Stimulated activated CD4-positive, alpha-beta T cell treated with anti-CD3 and anti-CD28 coated beads, Interleukin-1b, Interleukin-23, amount 100 ng/mL, for 24 hours (primary cell): ENCODE results near the gene COL1A1.

ENCODE experiments used
- DNase-seq, 4 experiments: peaks; one replicate each; pipeline ENCODE4 v3.0.0-alpha.2; 2020; ENCODE audit warnings: low read depth in 4 of 4, low spot score in 1 of 4

COL1A1 gene

DNA sequence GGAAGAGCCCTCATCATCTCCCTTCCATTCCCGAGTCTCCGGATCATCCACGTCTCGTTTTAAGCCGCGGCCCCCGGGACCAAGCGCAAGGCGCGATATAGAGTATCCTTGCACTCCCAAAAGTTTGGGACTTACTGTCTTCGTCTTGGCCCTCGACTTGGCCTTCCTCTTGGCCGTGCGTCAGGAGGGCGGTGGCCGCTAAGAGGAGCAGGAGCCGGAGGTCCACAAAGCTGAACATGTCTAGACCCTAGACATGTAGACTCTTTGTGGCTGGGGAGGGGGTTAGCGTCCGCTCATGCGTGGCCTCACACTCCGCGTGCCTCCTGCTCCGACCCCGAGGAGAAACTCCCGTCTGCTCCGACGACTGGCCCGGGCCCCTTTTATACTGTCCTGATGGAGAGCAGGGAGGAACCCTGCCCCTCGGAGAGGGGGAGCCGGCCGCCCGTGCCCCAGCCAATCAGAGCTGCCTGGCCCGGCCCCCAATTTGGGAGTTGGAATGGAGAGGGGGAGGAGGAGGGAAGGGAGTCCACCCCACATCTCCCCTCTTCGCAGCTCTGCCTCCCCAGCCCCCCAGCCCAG, at the start of gene COL1A1:
TSS of gene COL1A1 (minus strand) at position 356 of the 579 bp plus-strand sequence. CDS start at position 238, 118 bp downstream.
- no peak for DNase-seq

DNA sequence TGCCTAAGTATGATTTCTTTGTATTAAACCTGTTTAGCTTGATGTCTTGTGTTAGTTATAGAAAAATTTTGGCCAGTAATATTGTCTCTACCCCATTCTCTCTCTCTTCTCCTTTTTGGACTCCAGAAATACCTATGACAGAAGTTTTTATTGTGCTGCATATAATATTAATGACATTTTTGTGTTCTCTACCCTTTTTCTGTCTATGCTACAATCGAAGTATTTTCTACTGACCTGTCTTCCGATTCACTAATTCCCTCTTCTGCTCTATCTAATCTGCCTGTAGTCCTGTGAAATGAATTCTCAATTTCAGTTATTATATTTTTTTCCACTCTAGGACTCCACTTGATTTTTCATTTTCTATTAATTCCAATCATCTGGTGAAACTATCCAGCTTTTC, 46.8 kb upstream of the COL1A1 start:
- no peak for DNase-seq

DNA sequence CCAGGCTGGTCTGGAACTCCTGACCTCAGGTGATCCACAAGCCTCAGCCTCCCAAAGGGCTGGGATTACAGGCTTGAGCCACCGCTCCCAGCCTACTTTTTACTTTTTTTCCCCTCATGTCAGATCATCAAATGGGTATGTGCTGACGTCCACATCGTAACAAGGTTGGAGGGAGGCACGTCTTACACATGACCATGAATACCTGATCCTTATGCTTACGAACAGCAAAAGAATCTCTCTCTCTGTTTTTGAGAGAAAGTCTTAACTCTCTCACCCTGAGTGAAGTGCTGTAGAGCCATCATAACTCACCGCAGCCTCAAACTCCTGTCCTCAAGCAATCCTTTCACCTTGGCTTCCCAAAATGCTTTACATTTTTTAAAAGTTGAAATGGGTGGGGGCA, 43.3 kb upstream of the COL1A1 start:
- DNase-seq = no peak

DNA sequence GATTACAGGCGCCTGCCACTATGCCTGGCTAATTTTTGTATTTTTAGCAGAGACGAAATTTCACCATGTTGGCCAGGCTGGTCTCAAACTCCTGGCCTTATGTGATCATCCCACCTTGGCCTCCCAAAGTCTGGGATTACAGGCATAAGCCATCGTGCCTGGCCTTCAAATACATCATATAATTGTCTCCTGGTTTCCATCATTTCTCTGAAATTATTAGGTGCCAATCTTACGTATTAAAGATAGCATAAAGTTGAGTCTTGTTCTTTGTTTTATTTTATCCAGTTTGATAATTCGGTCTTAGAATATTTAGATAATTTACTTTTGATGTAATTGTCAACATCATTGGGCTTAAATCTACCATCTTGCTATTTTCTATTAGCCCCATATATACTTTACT, 40.0 kb upstream of the COL1A1 start:
- no peak for DNase-seq

DNA sequence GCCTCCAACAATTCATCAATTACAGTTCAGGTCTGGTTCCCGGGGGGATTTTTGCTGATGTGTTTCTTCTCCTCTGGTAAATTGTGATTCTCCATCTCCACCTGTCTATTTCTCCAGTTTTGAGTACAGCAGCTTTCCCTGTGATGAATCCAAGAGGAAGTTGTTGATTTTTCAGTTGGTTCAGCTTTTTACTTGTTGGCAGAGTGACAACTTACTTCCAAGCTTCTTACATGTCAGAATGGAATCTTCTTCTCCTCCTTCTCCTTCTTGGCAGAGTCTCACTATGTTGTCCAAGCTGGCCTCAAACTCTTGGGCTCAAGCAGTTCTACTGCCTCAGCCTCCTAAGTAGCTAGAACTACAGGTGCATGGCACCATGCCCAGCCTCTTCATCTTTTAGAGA, 39.4 kb upstream of the COL1A1 start:
- DNase-seq = no peak

DNA sequence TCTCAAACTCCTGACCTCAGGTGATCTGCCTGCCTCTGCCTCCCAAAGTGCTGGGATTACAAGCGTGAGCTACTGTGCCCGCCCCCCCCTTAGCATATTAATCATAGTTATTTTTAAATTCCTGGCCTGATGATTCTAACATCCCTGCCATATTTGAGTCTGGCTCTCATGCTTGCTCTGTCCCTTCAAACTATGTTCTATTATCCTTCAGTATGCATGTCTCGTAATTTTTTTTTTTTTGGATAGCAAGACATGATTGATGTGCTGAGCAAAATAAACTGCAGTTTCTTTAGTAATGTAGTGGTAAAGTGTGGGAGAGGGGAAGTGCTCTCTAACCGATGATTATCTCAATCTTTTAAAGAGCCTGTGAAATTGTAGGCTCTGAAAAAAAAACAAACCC, 38.5 kb upstream of the COL1A1 start:
- no peak for DNase-seq

DNA sequence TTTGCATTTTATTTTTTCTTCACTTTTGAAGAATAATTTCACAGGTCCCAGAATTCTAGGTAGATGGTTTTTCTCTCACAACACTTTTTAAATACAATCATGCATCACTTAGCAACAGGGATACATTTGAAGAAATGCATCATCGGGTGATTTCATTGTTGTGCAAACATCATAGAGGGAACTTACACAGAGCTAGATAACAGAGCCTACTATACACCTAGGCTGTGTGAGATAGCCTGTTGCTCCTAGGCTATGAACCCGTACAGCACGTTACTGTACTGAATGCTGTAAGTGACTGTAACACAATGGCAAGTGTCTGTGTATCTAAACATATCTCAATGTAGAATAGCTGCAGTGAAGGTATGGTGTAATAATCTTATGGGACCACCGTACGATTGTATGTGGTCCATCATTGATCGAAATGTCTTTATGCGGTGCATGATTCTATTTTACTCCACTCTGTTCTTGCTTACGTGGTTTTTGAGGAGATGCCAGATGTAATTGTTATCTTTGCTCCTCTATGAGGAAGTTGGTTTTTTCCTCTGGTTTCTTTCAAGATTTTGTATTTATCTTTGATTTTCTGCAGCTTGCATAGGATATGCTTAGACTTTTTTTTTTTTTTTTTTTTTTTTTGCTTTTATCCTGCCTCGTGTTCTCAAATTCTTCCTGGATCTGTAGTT, 37.3 kb upstream of the COL1A1 start:
- DNase-seq = no peak

DNA sequence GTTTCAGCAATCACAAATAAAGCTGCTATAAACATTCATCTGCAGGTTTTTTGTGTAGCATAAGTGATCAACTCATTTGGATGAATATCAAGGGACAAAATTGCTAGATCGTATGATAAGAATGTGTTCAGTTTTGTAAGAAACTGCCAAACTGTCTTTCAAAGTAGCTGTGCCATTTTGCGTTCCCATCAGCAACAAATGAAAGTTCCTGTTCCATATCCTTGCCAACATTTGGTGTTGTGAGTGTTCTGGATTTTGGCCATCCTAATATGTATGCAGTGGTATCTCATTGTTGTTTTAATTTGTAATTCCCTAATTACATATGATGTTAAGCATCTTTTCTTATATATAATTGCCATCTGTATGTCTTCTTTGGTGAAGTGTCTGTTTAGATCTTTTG, 36.5 kb upstream of the COL1A1 start:
- DNase-seq = no peak

DNA sequence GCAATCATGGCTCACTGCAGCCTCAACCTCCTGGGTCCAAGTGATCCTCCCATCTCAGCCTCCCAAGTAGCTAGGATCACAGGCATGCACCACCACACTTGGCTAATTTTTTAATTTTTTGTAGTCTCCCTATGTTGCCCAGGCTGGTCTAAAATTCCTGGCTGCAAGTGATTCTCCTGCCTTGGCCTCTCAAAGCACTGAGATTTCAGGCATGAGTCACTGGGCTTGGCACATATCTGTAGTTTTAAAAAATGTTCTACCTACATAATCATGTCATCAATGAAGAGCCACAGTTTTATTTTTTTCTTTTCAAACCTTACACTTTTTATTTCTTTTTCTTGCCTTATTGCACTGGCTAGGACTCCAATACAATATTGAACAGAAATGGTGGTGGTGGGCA, 33.1 kb upstream of the COL1A1 start:
- no peak for DNase-seq

DNA sequence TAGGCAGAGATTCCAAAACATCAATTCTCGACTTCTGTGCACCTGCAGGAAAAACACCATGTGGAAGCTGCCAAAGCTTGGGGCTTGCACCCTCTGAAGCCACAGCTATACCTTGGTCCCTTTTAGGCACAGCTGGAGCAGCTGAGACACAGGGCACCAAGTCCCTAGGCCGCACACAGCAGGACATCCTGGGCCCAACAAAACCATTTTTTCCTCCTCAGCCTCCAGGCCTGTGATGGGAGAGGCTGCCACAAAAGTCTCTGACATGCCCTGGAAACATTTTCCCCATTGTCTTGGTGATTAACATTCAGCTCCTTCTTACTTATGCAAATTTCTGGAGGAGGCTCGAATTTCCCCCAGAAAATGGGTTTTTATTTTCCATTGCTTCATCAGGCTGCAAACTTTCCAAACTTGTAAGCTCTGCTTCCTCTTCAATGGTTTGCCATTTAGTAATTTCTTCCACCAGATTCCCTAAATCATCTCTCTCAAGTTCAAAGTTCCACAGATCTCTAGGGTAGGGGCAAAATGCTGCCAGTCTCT, 24.3 kb upstream of the COL1A1 start:
- DNase-seq = no peak

DNA sequence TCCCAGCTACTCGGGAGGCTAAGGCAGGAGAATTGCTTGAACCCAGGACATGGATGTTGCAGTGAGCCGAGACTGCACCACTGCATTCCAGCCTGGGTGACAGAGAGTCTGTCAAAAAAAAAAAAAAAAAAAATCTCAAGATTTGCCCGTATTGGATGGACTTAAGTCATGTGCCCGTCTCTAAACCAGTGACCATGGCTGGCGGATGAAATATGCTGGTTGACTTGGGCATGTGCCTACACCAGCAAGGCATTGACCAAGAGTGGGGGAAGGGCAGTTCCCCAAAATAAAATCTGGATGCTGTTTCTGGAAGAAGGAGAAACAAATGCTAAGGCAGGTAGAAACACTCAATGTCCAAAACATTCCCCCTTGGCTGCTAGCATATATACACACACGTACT, 21.5 kb upstream of the COL1A1 start:
- no peak for DNase-seq

DNA sequence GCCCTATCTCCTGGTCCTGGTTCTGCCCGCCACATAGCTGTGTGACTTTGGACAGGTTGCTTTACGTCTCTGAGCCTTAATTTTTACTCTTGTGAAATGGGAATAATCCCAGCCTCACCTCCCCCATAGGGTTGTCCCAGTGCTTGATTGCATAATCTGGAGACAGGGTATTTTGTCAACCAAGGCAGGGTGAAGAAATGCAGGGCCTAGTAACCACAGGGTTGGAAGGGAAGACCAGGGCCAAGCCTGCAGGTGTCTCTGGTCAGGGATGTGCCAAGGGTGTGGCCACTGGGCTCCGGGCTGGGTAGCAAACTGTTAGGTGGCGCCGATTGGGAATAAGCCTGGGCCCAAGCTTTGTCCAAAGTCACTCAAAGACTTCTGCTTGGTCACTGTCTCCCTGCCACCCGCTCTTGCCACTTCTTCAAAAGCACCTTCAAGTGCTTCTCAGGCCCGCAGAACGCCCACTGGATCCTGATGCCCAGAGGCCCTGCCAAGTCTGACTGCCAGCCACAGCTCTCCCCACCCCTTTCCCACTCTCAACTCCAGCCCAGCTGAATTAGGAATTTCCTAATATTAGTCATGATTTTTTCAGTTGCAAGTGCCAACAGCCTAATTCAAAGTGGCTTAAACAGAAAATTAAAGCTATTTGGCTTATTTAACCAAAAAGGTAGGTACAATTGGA, 20.6 kb upstream of the COL1A1 start:
- no peak for DNase-seq

DNA sequence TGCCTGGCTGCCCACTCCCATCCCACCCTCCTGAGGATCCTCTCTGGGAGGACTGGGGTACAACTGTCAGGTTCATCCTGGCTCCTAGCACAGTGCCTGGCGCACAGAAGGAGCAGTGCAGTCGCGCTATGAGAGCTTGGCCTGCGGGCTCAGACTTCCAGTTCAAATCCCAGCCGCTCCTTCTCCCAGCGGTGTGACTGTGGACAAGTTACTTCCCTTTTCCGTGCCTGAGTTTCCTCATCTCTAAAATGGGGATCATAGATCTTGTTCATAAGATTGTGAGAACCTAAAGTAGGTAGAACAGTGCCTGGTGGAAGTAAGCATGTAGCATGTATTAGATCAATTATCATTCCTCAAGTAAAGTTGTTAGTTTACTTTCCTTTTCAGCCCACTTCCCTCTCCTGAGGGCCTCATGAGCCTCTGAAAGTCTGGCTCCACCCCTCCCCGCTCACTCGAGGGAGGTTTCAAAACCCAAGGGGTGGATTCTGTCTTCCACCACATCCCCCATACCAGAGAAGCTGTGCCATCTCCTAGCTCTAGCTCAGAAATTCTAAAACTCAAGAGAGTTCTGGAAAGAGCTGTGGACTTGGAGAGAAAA, 19.9 kb upstream of the COL1A1 start:
- DNase-seq = no peak

DNA sequence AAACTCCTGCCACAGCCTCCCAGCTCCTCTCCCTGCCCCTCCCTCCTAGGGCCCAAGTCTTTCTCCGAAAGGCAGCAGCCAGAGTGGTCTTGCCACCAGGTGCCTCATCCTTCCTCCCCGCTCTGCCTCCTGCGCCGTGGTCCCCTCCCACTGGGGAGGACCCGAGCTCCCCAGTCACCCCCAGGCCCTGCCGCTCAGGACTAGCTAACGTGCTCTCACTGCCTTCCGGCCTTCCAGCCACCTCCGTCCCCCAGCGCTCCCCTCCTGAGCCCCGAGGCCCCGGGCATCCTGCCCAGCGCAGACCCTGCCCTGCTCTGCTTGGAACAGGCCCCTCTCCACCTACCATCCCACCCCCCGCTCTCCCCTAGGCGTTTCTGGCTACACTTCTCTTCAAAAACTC, 19.4 kb upstream of the COL1A1 start:
- DNase-seq = no peak

DNA sequence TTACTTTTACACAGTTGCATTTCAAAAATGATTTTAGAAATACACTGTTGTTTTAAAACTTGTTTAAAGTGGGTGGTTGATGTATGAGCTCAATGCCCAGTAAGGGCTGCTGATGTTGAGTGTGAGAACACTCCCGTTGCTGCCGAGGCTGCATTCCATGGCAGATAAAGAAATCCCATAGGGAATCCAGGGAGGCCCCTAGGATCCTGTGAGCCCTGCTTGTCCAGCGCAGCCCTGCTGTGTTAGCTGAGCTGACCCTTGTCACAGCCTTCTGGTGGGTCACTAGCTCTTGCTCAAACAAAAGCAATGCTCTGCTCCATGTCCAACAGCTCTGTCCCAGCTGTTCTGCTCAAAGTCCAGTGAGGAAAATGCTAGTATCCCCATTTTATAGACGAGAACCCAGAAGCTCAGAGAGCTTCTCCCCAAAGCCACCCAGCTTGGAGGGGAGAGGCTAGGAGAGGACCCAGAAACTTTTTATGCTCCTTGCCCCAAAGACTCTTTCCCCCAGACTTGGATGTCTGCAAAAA, 18.6 kb upstream of the COL1A1 start:
- no peak for DNase-seq

DNA sequence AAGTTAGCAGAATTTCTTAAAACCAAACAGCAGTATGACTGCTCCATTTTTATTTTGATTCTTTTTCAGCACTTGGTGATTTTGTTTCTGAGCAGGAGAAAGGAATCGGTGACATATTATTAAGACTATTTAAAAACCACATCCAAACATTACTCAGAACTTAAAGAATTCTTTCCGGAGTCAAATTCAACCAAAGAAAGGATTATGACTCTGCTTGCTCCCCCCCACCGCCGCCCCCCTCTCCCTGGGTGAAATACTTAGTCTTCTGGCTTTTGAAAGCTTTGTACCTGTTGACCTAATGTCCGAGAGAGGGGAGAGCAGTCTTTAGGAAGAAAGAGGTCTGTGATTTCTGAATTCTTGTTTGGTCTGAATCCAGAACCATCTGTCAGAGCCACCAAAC, 17.9 kb upstream of the COL1A1 start:
- no peak for DNase-seq

DNA sequence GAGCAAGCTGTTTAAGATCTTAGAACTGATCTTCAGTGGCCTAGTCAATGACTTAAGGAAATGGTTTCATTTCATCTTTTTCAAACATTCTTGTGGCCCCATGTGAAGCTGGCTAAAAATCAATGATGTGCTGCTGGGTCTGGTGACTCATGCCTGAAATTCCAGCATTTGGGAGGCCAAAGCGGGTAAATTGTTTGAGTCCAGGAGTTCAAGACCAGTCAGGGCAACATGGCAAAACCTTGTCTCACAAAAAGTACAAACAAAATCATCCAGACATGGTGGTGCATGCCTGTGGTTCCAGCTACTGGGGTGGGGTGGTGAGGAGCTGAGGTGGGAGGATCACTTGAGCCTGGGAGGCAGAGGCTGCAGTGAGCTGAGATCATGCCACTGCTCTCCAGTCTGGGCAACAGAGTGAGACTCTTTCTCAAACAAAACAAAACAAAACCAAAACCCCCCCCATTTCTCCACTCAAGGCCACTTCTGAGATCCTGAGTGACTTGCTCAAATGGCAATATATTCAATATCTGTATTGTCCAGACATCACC, 17.4 kb upstream of the COL1A1 start:
- no peak for DNase-seq

DNA sequence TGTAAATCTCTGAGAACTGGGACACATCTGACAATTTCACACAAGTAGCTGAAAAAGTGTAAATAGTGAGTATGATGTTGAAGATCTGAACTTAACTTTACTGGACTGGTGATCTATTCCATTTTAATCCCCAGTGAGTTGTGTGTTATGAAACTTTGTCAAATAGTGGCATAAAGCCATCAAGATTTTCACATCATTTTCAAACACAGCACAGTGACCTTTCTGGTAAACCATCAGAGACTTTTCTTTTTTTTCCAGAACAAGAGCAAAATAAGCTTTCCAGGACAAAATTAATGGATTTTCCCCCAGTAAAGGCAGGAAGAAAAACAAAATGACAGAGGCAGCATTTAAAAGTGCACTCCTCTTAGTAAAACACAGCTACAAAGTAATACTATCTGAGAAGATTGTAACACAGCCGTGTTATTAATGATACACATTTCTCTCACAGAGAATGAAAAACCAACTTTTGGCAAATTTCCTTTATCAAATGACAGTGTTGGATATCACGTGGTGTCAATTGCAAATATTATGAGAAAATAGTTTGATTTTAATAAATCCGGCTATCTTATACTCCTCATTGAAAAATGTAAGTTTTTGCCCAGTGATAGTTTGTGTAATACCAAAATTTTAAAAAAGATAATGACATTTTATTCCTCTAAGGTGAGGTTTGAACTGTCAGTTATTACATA, 16.8 kb upstream of the COL1A1 start:
- DNase-seq = no peak

DNA sequence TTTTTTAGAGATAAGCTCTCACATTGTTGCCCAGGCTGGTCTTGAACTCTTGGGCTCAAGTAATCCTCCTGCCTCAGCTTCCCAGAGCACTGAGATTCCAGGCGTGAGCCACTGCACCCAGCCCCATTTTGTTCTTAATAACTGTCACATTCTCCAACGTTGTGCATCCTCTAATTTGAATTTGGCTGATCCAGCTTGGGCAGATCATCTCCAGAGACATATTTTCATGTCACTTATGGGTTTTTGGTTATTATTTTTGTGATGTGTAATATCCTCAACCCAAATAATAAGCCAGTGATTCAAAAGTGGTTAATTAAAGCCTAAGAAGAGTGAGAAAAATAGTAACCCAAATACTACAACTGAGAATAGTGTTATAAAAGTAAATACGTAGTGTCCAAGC, 16.2 kb upstream of the COL1A1 start:
- no peak for DNase-seq

DNA sequence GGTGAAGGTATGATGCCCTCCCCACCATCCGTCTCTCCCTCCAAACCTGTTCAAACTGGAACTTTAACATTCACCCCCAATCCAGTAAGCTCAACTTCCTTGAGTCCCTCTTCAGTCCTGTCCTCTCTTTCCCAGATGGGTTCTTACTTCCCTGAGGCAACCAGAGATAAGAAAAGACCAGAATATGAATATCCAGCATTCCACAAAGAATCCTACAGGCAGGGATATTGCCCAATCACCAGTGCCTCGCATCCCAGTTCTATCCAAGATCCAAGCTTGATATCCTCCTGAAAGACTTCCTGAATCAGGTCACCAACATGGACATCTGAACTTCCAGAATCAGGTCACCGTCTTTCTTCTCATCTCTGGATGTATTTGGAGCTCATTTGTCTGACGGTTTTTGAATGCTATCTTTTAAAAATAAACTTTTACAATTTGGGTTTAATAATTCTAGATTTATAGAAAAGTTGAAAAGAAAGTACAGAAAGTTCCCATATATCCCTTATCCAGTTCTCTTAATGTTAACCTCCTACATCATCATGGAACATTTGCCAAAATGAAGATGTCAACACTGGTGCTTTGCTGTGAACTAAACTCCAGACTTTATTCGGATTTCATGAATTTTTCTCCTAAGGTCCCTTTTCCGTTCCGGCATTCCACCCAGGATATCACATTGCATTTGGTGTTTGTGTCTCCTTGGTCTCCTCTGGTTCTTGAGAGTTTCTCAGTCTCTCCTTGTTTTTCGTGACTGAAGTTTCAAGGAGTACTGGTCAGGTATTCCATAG, 13.7 kb upstream of the COL1A1 start:
- no peak for DNase-seq
